Renal cortex interstitium (tissue), 11 donors: ENCODE data around the gene CNTNAP2. TPM values are rescaled to one million over a fixed set of nuclear protein-coding genes. Genes with fewer than 3 reads are reported as not detected.
A peak's percentile ranks its signal among the peaks of the same experiment; 100 is the strongest.
"Not testable (repeated sequence)": the region's sequence is repeated elsewhere in the genome, so short reads cannot be mapped to it uniquely, and the experiment has no call there.

ENCODE experiments used
- DNase-seq, 11 donors: peaks; one replicate each; pipeline ENCODE4 v3.0.0-alpha.2; 2013; ENCODE audit warnings: low read depth in 9 of 11, low spot score in 4 of 11; ENCODE audit errors: extremely low read depth in 1 of 11
- polyA plus RNA-seq, 3 donors: library from polyadenylated mRNA; unstranded; fragments of 120-200 nt; gene quantifications; one replicate each; pipeline ENCODE4 v1.2.1, GENCODE V29; 2013; ENCODE audit not compliant: insufficient read length in 3 of 3

CNTNAP2 gene
- polyA plus RNA-seq, 3 donors = 25.6 to 29.3 (median 26.6) TPM

GRCh38 chr7:148303295-148304082, 2186.9 kb downstream of the CNTNAP2 start:
- peak in 2 of 11 donors; percentile 30 to 34 for DNase-seq

DNA sequence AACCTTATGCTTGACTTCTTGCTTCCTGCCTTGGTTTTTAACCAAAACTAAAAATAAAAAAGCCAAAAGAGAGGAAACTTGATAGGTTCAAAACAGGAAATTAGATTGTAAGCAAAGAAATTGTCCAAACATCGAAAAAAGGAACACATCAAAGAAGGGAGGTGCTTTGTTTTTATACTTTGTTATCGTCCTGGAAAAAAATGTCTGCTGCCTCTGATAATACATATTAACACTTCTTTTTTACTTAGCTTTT, 2187.4 kb downstream of the CNTNAP2 start:
- no peak for DNase-seq

DNA sequence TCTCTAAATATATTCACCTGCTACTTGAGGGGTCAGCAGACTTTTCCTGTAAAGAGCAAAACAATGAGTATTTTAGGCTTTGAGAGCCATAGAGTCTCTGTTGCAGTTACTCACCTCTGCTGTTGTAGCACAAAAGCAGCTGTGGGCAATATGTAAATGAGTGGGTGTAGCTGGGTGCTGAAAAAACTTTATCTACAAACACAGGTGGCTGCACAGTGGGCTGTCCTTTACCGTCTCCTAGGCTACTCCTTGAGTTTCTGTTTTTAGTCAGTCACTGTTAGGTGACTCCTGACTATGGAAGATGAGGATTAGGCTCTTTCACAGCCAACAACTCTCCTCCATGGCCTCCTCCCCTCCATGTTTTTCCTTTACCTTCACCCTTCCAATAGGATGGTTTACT, 2187.9 kb downstream of the CNTNAP2 start:
- DNase-seq = no peak

DNA sequence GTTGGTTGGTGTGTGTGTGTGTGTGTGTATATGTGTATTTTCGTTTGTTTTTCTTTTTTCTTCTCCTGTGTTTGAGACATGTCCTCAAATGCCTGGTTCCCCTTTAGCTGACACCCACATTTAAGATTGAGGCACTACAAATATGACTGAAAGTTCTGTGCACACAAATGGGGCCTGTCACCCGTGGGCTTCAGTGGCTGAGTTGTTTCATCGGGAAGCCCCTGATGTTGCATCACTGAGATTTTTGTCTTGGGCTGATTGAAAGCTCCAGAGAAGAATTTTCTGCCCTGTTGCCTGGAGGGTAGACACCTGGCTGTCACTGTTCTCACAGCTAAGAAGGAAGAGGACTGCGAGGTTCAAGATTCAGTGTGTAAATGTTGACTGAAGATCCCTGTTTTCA, 2190.2 kb downstream of the CNTNAP2 start:
- DNase-seq = no peak

GRCh38 chr7:148318102-148318811, 2201.7 kb downstream of the CNTNAP2 start:
- DNase-seq = no peak

DNA sequence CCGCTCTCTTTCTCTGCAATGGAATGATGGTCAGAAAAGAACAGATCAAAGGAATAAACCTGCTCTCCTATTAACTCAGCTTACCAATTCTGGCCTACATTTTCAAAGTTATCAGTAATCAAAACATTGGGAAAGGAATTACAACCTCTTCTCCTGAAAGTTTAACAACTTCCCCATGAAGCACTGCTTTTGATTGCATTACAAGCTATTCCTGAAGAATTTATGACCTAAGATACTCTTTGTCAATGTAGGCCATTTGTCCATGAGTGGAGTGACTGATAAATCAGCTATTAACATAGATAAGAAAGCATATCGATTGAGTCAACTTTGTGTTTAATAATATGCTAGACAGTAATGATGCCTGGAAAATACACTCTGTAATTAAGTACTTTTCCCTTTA, 2202.2 kb downstream of the CNTNAP2 start:
- DNase-seq = no peak

DNA sequence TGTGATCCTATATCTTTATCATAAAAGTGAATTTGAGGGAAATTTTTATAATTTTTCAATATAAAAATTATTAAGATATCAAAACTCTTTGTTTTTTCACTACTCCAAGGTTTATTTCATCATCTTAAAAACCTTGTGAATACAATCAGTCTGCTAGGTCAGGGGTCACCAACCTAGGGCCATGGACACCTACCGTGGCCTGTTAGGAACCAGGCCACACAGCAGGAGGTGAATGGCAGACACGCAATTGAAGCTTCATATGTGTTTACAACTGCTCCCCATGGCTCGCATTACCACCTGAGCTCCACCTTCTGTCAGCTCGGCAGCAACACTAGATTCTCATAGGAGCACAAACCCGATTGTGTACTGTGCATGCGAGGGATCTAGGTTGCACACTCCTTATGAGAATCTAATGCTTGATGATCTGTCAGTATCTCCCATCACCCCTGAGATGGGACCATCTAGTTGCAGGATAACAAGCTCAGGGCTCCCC, 2202.8 kb downstream of the CNTNAP2 start:
- no peak for DNase-seq

GRCh38 chr7:148325208-148325607, 2208.6 kb downstream of the CNTNAP2 start:
- no peak for DNase-seq

GRCh38 chr7:148327379-148327778, 2210.8 kb downstream of the CNTNAP2 start:
- no peak for DNase-seq

GRCh38 chr7:148328906-148329305, 2212.3 kb downstream of the CNTNAP2 start:
- DNase-seq = no peak

GRCh38 chr7:148330124-148330818, 2213.7 kb downstream of the CNTNAP2 start:
- DNase-seq = no peak

DNA sequence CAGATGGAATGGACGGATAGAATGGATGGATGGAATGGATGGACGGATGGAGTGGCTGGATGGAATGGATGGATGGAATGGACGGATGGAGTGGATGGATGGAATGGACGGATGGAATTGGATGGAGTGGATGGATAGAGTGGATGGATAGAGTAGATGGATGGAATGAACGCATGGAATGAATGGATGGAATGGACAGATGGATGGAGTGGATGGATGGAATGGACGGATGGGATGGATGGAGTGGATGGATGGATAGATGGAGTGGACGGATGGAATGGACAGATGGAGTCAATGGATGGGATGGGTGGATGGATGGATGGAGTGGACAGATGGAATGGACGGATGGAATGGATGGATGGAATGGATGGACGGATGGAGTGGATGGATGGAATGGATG, 2214.2 kb downstream of the CNTNAP2 start:
- no peak for DNase-seq

DNA sequence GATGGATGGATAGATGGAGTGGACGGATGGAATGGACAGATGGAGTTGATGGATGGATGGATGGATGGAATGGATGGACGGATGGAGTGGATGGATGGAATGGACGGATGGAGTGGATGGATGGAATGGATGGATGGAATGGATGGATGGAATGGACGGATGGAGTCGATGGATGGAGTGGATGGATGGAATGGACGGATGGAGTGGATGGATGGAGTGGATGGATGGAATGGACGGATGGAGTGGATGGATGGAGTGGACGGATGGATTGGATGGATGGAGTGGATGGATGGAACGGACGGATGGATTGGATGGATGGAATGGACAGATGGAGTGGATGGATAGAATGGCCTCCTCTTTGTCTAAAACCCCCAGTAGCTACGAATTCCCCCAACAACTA, 2214.9 kb downstream of the CNTNAP2 start:
- not testable (repeated sequence) for DNase-seq

DNA sequence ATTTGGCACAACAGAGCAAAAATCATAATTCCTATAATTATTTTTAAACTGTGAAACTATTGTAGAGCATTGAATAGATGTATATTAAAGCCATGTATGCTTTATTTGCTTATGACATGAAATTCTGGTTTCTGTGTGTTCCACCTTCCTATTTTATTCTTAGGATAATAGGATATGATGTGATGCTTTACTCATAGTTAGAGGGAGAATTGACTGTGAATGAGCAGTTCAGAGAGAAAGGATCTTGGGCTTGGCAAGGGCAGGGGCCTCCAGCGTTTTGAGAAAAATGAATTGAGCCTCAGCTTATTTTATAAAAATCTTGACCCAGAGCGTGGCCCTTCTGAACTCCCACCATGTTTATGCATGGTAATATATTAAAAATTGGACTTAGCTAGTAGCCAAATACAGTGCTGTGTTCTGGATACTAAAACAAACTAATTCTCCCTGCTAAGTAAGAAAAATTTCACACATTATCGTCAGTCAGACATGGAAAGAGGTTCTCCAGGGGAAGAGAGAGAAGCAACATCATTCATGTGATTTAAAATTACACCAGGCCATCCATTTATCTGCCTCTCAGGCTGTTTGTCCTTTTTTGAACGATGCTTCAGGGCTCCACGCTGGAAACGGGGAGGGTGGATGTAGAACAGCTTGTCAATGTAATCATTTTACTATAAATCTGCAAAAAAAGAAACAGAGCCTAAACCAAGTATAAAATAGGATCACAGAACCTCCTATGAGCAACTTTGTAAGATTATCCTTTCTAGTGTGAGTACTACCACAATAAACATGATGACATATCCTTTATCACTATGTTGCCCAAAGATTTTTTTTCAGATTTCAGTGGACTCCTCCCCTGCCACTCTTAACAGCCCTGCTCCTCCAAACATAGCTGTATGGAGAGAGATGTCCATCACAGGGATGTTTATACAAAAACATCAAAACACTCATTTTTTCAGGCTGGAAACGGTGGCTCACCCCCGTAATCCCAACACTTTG, 2215.9 kb downstream of the CNTNAP2 start:
- no peak for DNase-seq

DNA sequence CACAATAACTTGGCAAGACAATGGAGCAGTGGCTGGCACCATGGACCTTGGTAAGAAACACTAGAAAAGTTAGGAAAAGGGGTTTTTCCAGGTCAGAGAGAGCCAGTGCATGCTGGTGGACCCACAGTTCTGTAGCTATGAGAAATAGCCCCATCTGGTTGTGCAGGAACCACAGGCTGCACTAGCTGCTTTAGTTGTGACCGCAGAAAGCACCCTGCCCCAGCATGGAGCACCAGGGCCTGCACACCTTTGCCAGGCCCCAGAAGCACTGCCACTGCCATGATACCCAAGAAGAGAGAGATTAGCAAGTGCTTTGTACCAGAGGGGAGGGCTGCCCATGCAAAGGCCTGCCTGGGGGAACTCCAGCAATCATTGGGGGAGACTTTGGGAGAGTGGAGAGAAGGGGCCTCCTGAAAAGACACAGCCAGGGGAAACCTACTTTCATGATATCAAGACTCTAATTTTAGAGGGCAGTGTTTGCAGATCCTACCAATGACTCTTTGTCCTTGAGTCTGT, 2217.9 kb downstream of the CNTNAP2 start:
- DNase-seq = no peak

GRCh38 chr7:148334959-148335577, 2218.5 kb downstream of the CNTNAP2 start:
- peak in 2 of 11 donors; percentile 7 to 17 for DNase-seq

- DNase-seq = no peak
Measured at GRCh38 chr7:148335790-148336189, 2219.2 kb downstream of the CNTNAP2 start.

DNA sequence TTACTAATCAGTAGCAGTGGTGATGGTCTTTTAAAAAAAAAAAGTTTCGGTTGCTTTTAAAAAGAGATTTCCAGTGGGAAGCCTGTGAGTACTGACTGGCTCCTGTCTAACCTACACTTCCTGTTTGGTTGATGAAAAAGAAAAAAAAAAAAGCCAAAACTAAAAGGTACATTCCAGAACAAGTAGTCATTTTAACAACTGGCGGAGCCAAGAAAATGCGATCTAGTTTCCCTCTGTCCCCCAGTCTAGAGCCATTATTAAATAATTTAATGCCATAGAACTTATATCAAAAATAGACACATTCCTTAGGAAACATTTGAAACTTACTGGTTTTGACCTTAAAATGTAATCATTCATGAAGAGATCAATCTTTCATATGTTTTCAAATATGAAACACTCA, 2219.8 kb downstream of the CNTNAP2 start:
- no peak for DNase-seq
